Fibroblast of the aortic adventitia (primary cell): ENCODE results near the gene ERBIN. TPM values are rescaled to one million over a fixed set of nuclear protein-coding genes. Genes with fewer than 3 reads are reported as not detected.
"Not testable (repeated sequence)": the region's sequence is repeated elsewhere in the genome, so short reads cannot be mapped to it uniquely, and the experiment has no call there.

Experiments
- DNase-seq: peaks from one replicate; pipeline ENCODE4 v3.0.0-alpha.2; 2010; ENCODE audit warnings: low read depth
- H3K4me3 ChIP-seq: 2 replicates; pipeline ENCODE4 v1.5.1; 2011; ENCODE audit warnings: low read depth, mild to moderate bottlenecking, control low read depth, low read length, moderate library complexity
- total RNA-seq: library from RNA; depleted of rRNA; stranded (reverse); fragments of >200 nt; gene quantifications from 2 replicates; pipeline ENCODE4 v1.2.3, GENCODE V29; 2012; ENCODE audit warnings: low replicate concordance
- TF ChIP-seq, protein P1 (sequence below): IDR thresholded peaks from 2 replicates; pipeline ENCODE4 v1.5.1; 2011; ENCODE audit warnings: mild to moderate bottlenecking, low read length, control low read depth, inconsistent platforms; ENCODE audit not compliant: insufficient read depth

ERBIN gene, protein sequence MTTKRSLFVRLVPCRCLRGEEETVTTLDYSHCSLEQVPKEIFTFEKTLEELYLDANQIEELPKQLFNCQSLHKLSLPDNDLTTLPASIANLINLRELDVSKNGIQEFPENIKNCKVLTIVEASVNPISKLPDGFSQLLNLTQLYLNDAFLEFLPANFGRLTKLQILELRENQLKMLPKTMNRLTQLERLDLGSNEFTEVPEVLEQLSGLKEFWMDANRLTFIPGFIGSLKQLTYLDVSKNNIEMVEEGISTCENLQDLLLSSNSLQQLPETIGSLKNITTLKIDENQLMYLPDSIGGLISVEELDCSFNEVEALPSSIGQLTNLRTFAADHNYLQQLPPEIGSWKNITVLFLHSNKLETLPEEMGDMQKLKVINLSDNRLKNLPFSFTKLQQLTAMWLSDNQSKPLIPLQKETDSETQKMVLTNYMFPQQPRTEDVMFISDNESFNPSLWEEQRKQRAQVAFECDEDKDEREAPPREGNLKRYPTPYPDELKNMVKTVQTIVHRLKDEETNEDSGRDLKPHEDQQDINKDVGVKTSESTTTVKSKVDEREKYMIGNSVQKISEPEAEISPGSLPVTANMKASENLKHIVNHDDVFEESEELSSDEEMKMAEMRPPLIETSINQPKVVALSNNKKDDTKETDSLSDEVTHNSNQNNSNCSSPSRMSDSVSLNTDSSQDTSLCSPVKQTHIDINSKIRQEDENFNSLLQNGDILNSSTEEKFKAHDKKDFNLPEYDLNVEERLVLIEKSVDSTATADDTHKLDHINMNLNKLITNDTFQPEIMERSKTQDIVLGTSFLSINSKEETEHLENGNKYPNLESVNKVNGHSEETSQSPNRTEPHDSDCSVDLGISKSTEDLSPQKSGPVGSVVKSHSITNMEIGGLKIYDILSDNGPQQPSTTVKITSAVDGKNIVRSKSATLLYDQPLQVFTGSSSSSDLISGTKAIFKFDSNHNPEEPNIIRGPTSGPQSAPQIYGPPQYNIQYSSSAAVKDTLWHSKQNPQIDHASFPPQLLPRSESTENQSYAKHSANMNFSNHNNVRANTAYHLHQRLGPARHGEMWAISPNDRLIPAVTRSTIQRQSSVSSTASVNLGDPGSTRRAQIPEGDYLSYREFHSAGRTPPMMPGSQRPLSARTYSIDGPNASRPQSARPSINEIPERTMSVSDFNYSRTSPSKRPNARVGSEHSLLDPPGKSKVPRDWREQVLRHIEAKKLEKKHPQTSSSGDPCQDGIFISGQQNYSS (N-terminal part only)
- total RNA-seq: 96.3 and 120 TPM in 2 replicates

DNA sequence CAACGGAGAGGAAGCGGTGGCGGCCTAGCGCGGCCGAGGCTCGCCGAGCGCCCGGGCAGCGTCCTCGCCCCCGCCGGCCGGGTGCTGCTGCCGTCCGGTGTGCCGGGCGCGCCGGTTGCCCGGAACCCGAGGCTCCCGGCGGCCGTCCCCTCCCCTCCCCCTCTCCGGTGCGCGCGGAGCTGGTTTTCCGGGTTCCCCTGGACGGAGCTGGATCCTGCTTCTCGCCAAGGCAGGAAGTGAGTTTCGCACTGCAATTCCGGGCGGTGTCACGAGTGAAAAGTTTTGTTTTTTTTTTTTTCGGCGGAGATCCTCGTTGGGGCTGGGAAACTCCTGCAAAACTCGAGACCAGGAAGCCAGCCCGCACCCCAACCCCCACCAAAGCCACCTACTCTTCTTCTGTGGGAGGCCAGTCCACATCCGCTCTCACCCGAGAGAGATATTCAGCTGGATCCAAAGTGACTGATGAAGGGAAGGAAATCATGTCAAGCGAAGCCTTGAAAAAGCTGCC is at the start of gene ERBIN:
TSS of gene ERBIN (plus strand) at position 300 of the 508 bp plus-strand sequence. CDS start 66,144 bp downstream, outside the sequence.
- peak; percentile 89 for DNase-seq
- H3K4me3 ChIP-seq: peak within 1 kb of the TSS; percentile 82
- TF ChIP-seq, protein P1, sequence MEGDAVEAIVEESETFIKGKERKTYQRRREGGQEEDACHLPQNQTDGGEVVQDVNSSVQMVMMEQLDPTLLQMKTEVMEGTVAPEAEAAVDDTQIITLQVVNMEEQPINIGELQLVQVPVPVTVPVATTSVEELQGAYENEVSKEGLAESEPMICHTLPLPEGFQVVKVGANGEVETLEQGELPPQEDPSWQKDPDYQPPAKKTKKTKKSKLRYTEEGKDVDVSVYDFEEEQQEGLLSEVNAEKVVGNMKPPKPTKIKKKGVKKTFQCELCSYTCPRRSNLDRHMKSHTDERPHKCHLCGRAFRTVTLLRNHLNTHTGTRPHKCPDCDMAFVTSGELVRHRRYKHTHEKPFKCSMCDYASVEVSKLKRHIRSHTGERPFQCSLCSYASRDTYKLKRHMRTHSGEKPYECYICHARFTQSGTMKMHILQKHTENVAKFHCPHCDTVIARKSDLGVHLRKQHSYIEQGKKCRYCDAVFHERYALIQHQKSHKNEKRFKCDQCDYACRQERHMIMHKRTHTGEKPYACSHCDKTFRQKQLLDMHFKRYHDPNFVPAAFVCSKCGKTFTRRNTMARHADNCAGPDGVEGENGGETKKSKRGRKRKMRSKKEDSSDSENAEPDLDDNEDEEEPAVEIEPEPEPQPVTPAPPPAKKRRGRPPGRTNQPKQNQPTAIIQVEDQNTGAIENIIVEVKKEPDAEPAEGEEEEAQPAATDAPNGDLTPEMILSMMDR: no peak

DNA sequence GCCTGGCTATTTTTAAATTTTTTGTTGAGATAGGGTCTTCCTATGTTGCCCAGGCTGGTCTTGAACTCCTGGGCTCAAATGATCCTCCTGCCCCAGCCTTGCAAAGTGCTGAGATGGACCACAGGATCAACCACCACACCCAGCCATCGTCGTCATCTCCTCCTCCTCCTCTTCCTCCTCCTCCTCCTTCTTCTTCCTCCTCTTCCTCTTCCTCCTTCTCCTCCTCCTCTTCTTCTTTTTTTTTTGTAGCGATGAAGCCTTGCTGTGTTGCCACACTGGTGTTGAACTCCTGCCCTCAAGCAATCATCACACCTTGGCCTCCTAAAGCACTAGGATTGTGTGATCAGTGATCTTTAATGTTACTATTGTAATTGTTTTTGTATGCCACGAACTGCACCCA is 49.4 kb upstream of the ERBIN start:
- DNase-seq: no peak
- TF ChIP-seq, protein P1: no peak

DNA sequence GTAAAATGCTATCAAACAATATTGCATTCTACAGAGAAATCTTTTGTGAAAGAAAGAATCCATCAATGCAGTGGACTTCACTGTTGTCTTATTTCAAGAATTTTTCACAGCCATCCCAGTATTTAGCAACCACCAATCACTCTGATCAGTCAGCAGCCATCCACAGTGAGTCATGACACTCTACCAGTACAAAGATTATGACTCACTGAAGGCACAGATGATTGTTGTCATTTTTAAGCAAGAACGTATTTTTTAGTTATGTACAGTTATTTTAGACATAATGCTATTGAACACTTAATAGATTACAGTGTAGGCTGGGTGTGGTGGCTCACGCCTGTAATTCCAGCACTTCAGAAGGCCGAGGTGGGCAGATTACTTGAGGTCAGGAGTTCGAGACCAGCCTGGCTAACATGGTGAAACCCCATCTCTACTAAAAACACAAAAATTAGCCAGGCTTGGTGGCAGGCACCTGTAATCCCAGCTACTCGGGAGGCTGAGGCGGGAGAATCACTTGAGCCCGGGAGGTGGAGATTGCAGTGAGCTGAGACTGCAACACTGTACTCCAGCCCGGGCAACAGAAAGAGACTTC is 46.6 kb upstream of the ERBIN start:
- peak; percentile 75 for DNase-seq
- not testable (repeated sequence) for H3K4me3 ChIP-seq

More for the DNA sequence above, 49.4 kb upstream of the ERBIN start:
- no peak overlapping the region for H3K4me3 ChIP-seq

DNA sequence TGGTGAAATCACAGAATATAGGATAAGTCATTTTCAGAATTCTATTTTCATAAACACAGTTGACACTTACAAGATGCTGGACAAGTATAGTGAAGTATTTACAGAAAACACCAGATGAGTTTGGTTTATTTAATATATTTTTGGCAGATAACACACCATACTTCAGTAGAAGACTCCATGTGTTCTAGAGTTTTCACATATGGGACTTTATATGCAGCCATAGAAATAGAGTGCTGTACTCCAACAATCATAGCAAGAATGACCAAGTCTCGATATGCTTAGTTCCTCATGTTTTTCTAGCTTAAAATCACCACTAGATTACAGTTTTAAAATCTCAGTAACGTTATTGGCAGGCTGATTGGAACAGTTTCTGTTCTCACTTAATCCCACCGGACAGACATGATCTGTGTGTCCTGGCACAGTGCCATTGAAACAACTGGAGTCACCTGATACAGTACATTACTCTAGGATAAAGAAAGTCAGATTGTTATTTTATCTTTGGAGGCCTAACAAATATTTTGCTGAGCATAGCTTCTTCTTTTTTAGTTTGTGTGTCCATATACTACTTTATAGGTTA is 45.8 kb upstream of the ERBIN start:
- TF ChIP-seq, protein P1: no peak
- no peak for DNase-seq
- no peak overlapping the region for H3K4me3 ChIP-seq

DNA sequence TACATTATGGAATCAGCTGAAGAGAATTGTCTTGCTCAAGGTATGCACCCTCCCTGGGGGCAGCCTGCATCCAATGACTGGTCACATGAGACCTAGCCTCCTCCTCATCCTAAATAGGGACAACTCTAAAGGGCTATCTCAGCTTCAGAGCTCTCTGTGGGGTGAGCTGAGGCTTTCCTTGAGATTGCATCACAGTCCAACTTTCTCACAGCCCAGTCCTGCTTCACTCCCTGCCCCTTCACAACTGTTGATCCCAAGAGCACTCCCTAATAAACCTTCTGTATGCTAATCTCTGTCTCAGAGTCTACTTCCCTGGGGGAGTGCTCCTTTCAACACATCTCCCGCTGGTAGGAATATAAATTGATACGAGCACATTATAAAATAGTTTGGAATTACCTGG is 44.1 kb upstream of the ERBIN start:
- TF ChIP-seq, protein P1: no peak
- no peak for DNase-seq
- H3K4me3 ChIP-seq: no peak overlapping the region

DNA sequence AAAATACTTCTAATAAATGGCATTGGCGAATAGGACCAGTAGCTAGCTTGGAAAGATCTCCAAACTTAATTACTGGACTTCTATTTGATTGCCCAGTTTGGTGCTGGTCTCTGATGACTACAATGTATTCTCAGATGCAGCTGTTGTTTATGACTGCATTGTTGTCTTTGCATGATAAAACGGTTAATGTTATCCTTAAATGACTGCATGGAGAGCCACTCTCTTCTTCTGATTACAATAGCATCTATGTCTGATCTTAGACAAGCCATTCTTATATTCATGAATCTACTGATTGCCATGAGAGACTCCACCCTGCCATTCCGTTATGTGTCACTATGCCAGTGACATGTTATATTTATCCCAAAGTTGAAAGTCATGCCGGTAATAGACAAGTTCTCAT is 42.9 kb upstream of the ERBIN start:
- TF ChIP-seq, protein P1: no peak
- no peak for DNase-seq
- H3K4me3 ChIP-seq: no peak overlapping the region
